Endodermal cell (in vitro differentiated cells): ENCODE measurements around the gene URB1. TPM values are rescaled to one million over a fixed set of nuclear protein-coding genes. Genes with fewer than 3 reads are reported as not detected.

Experiments used
- DNase-seq: peaks from one replicate; pipeline ENCODE4 v3.0.0-alpha.2; 2017
- H3K27ac ChIP-seq: 2 replicates; pipeline ENCODE4 v1.5.1; 2013; ENCODE audit warnings: mild to moderate bottlenecking, low read depth, low read length, moderate library complexity
- H3K27me3 ChIP-seq: 2 replicates; pipeline ENCODE4 v1.6.1; 2013; ENCODE audit warnings: mild to moderate bottlenecking, low read length, moderate library complexity; ENCODE audit not compliant: insufficient read depth, control insufficient read depth, poor library complexity, severe bottlenecking
- H3K36me3 ChIP-seq: 2 replicates; pipeline ENCODE4 v1.7.0; 2013; ENCODE audit warnings: mild to moderate bottlenecking, low read length, moderate library complexity; ENCODE audit not compliant: control insufficient read depth, insufficient read depth
- H3K4me1 ChIP-seq: one replicate; pipeline ENCODE4 v1.7.0; 2013; ENCODE audit warnings: low read length; ENCODE audit not compliant: control insufficient read depth, insufficient read depth
- H3K4me3 ChIP-seq: 2 replicates; pipeline ENCODE4 v1.5.1; 2013; ENCODE audit warnings: mild to moderate bottlenecking, low read length, moderate library complexity
- H3K9ac ChIP-seq: 2 replicates; pipeline ENCODE4 v1.6.1; 2013; ENCODE audit warnings: mild to moderate bottlenecking, low read length, moderate library complexity; ENCODE audit not compliant: poor library complexity, severe bottlenecking; ENCODE audit errors: extremely low read depth
- H3K9me3 ChIP-seq: 2 replicates; pipeline ENCODE4 v1.6.1; 2013; ENCODE audit warnings: mild to moderate bottlenecking, low read length, moderate library complexity; ENCODE audit not compliant: control insufficient read depth
- H3K27ac Mint-ChIP-seq: 2 replicates; pipeline ENCODE4 v1.8.0; 2020; ENCODE audit warnings: mixed read lengths
- H3K27me3 Mint-ChIP-seq: 2 replicates; pipeline ENCODE4 v1.8.0; 2021; ENCODE audit warnings: mild to moderate bottlenecking, mixed read lengths; ENCODE audit not compliant: insufficient read depth
- H3K36me3 Mint-ChIP-seq: 2 replicates; pipeline ENCODE4 v1.8.0; 2020; ENCODE audit warnings: low read depth, mixed read lengths
- H3K4me1 Mint-ChIP-seq: 2 replicates; pipeline ENCODE4 v1.8.0; 2020; ENCODE audit warnings: mixed read lengths
- H3K4me3 Mint-ChIP-seq: 2 replicates; pipeline ENCODE4 v1.8.0; 2020; ENCODE audit warnings: mild to moderate bottlenecking, moderate library complexity, mixed read lengths
- H3K9me3 Mint-ChIP-seq: 2 replicates; pipeline ENCODE4 v1.8.0; 2020; ENCODE audit warnings: mild to moderate bottlenecking, mixed read lengths
- WGBS, 2 experiments: methylation state at CpG; one replicate each; pipeline versions ENCODE4 v1.1.5 to v1.1.7; 2013; ENCODE audit warnings: missing lambda C conversion rate in 2 of 2, mixed read lengths in 1 of 2; ENCODE audit not compliant: insufficient coverage in 1 of 2, insufficient read length in 1 of 2; 5-methylcytosine and 5-hydroxymethylcytosine counted together
- total RNA-seq, 2 donors: library from RNA; stranded (reverse); fragmentation: NEBNext Ultra II Directional in 1 of 2; extraction: Animal tissue kit (Norgen Biotek cat#: 25700) in 1 of 2; gene quantifications; 2 replicates in 1 of 2; 3 replicates in 1 of 2; pipeline ENCODE4 v1.2.1, GENCODE V29; 2021
- TF ChIP-seq, protein P1 (sequence below): fragments of 200-600 bp; sonication (generic); conservative IDR thresholded peaks from 2 replicates; pipeline ENCODE4 v1.5.0; 2021; ENCODE audit warnings: antibody characterized with exemption, mild to moderate bottlenecking

URB1 gene
- total RNA-seq, 2 donors from 2014 or later, result 9.4 to 14.0 TPM

DNA sequence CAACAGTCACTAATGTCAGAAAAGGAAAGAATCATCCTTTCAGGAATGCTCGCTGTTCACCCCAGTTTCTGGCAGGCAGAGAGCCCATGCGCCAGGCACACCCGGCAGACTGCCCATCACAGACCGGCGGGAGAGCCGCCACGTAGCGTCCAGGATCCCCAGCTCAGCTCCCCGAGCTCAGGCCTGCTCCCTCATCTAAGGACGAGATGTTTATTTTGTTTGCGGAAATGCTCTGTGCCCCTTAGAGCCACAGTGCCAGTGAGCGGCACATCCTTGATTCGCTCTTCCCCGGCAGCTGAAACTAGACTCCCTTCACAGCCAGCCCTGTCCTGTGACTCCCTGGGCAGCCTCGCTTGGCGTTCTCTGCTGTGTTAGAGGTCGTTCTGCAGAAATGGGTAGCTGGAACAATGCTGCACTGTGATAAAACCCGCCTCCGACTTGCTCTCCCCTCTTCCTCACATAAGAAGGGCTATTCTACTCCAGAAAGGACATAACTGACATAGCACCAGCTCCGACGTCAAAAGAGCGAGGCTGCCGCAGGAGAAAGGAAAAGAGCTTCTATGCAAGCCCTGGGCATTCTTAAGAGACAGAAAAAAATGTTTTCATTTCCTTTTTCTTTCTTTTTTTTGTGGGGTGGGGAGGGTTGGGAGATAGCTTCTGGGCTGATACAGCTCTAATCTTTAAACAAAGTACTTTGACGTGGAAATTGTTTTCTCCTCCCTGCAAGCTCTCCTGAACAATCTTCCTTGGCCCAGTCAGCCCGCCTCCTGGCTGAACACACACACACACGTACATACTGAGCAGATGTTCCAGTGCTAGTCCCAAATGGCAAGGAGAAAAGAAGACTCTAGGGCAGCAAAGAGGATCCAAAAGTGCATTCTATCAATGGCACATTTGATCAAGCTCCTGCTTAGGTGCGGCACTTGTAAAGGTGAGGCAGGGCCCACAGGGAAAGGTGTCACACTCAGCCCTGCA, 56.9 kb downstream of the URB1 start:
- Histone ChIP-seq H3K27me3 (no peaks in the 10 kb centered on the region), H3K9ac (no peak overlapping the region), H3K27ac (peak overlapping the region; percentile 69), H3K9me3 (peaks cover 22% of the 10 kb centered on the region), H3K36me3 (peaks cover 74% of the 10 kb centered on the region), H3K4me3 (no peak overlapping the region), H3K4me1 (peaks cover 9% of the 10 kb centered on the region)
- Mint-ChIP-seq H3K4me1 (peaks cover 6% of the 10 kb centered on the region), H3K27me3 (no peaks in the 10 kb centered on the region), H3K9me3 (peaks cover 21% of the 10 kb centered on the region), H3K27ac (peak overlapping the region; percentile 16), H3K36me3 (peaks cover 79% of the 10 kb centered on the region), H3K4me3 (no peak overlapping the region)
- peak; percentile 37 for DNase-seq
- TF ChIP-seq, protein P1, sequence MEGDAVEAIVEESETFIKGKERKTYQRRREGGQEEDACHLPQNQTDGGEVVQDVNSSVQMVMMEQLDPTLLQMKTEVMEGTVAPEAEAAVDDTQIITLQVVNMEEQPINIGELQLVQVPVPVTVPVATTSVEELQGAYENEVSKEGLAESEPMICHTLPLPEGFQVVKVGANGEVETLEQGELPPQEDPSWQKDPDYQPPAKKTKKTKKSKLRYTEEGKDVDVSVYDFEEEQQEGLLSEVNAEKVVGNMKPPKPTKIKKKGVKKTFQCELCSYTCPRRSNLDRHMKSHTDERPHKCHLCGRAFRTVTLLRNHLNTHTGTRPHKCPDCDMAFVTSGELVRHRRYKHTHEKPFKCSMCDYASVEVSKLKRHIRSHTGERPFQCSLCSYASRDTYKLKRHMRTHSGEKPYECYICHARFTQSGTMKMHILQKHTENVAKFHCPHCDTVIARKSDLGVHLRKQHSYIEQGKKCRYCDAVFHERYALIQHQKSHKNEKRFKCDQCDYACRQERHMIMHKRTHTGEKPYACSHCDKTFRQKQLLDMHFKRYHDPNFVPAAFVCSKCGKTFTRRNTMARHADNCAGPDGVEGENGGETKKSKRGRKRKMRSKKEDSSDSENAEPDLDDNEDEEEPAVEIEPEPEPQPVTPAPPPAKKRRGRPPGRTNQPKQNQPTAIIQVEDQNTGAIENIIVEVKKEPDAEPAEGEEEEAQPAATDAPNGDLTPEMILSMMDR, result no peak
- WGBS, 2 experiments, result 90 to 91% methylated on average over 19 to 27 of the region's 27 CpGs

DNA sequence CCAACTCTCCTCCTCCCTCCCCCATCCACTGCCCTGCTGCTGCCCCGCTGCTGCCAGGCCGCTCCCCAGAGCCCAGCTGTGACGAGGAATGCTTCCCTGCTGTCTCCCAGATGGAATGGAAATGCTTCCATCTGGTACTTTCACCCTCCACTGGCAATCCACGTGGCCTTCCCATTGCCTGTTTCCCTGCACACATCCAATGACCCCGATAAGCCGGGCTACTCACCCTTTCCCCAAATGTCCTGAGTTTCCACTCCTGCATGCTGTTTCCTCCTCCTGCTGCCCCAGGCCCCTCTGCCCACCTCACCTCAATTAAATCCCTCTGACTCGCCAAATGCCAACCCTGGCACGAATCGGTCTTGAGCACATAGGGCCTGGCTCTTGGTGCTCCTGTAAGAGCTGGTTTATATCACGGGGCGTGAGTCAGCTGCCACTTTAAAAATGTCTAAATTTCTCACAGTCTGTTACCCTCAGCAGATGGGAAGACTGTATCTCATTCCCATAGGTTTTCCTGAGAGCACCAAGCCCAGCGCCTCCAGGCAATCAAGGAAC, 57.8 kb downstream of the URB1 start:
- Histone ChIP-seq H3K9ac (no peak overlapping the region), H3K27me3 (no peaks in the 10 kb centered on the region), H3K36me3 (peaks cover 65% of the 10 kb centered on the region), H3K9me3 (peaks cover 22% of the 10 kb centered on the region), H3K4me1 (peaks cover 9% of the 10 kb centered on the region), H3K27ac (no peak overlapping the region), H3K4me3 (no peak overlapping the region)
- Mint-ChIP-seq H3K36me3 (peaks cover 73% of the 10 kb centered on the region), H3K27me3 (no peaks in the 10 kb centered on the region), H3K27ac (no peak overlapping the region), H3K4me1 (peaks cover 14% of the 10 kb centered on the region), H3K4me3 (no peak overlapping the region), H3K9me3 (peaks cover 21% of the 10 kb centered on the region)
- TF ChIP-seq, protein P1, result no peak
- DNase-seq, result peak; percentile 68
- 86 to 87% methylated on average over 10 to 12 of the region's 12 CpGs for WGBS, 2 experiments

DNA sequence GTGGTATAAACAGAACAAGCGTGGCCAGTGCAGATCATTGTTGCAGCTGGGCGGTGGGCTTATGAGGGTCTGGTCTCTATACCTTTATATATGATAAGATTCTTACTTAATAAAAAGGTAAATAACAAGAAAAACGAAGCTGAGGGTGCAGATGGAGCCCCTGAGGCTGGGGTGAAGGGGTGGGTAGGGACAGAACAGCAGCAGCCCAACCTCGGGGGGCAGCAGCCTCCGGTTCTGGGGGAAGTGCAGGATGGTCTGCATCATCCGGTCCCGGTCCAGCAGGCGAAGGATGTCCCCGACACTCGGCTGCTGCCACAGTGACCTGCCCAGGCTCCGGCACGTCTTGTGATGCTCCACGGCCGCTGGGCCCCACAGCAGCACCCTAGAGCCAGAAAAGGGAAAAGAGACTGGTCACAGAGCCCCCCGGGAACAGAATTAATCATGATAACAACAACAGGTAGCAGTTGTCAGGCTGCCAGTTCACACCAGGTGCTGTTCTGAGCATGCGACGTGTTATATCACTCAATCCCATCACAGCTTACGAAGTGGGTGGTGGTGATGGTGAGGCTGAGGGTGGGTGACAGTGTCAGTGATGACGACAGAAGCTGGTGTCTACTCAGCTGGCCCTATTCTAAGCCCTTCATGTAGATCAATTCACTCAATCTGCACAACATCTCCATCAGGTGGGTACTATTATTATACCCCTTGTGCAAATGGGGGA, 58.7 kb downstream of the URB1 start:
- Histone ChIP-seq H3K27me3 (no peaks in the 10 kb centered on the region), H3K27ac (no peak overlapping the region), H3K9me3 (peaks cover 22% of the 10 kb centered on the region), H3K36me3 (peaks cover 69% of the 10 kb centered on the region), H3K4me1 (peaks cover 9% of the 10 kb centered on the region), H3K4me3 (peak overlapping the region; percentile 68), H3K9ac (no peak overlapping the region)
- TF ChIP-seq, protein P1, result no peak
- H3K36me3 Mint-ChIP-seq, result peaks cover 78% of the 10 kb centered on the region
- no peak overlapping the region for H3K4me3 Mint-ChIP-seq
- peak; percentile 30 for DNase-seq
- H3K27me3 Mint-ChIP-seq, result no peaks in the 10 kb centered on the region
- WGBS, 2 experiments, result 96 to 98% methylated on average over 8 to 18 of the region's 19 CpGs
- peaks cover 24% of the 10 kb centered on the region for H3K4me1 Mint-ChIP-seq
- H3K9me3 Mint-ChIP-seq, result peaks cover 21% of the 10 kb centered on the region
- H3K27ac Mint-ChIP-seq, result no peak overlapping the region
